Measurements from ENCODE around the gene ZNF205. TPM values are rescaled to one million over a fixed set of nuclear protein-coding genes. Genes with fewer than 3 reads are reported as not detected.

ZNF205 gene
- polyA plus RNA-seq, 2 donors = 8.4 to 18.0 TPM

- Histone ChIP-seq H3K4me1 (ENCODE audit: control insufficient read depth in 2 of 2, insufficient read depth in 2 of 2, low read length in 1 of 2) (peaks cover 0 to 4% of the 10 kb centered on the region in 2 donors), H3K27ac (ENCODE audit: low read depth in 2 of 2, low read length in 1 of 2) (no peak overlapping the region), H3K36me3 (ENCODE audit: control insufficient read depth in 2 of 2, insufficient read depth in 2 of 2, low read length in 1 of 2) (peaks cover 2 to 19% of the 10 kb centered on the region in 2 donors), H3K9me3 (ENCODE audit: control insufficient read depth in 2 of 2, insufficient read depth in 1 of 2, low read depth in 1 of 2, low read length in 1 of 2) (no peaks in the 10 kb centered on the region), H3K27me3 (ENCODE audit: control insufficient read depth in 1 of 2, insufficient read depth in 2 of 2, low read length in 2 of 2) (no peaks in the 10 kb centered on the region), H3K4me3 (ENCODE audit: low read depth in 1 of 2, low read length in 2 of 2) (no peak overlapping the region)
- WGBS, 2 donors = 92 to 94% methylated on average over 20 of the region's 20 CpGs
Observed at GRCh38 chr16:3118846-3119245, 6.5 kb downstream of the ZNF205 start.

DNA sequence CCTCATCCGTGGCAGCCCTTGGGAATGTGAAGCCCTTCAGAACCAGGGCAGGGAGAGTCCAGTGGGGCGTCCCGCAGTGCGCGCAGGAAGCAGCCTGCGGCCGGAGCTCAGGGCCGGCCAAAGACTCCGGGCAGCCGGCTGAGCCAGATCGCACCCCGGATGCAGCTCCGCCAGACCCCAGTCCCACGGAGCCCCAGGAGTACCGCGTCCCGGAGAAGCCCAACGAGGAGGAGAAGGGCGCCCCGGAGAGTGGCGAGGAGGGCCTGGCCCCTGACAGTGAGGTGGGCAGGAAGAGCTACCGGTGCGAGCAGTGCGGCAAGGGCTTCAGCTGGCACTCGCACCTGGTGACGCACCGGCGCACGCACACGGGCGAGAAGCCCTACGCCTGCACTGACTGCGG, 6.9 kb downstream of the ZNF205 start:
- H3K27me3 ChIP-seq (ENCODE audit: control insufficient read depth in 1 of 2, insufficient read depth in 2 of 2, low read length in 2 of 2) = no peaks in the 10 kb centered on the region
- WGBS, 2 donors = 95 to 96% methylated on average over 33 of the region's 33 CpGs
- no peaks in the 10 kb centered on the region for H3K9me3 ChIP-seq (ENCODE audit: control insufficient read depth in 2 of 2, insufficient read depth in 1 of 2, low read depth in 1 of 2, low read length in 1 of 2)
- peaks cover 0 to 5% of the 10 kb centered on the region in 2 donors for H3K4me1 ChIP-seq (ENCODE audit: control insufficient read depth in 2 of 2, insufficient read depth in 2 of 2, low read length in 1 of 2)
- H3K36me3 ChIP-seq (ENCODE audit: control insufficient read depth in 2 of 2, insufficient read depth in 2 of 2, low read length in 1 of 2) = peaks cover 1 to 19% of the 10 kb centered on the region in 2 donors
- no peak overlapping the region for H3K27ac ChIP-seq (ENCODE audit: low read depth in 2 of 2, low read length in 1 of 2)
- H3K4me3 ChIP-seq (ENCODE audit: low read depth in 1 of 2, low read length in 2 of 2) = no peak overlapping the region

- 92 to 94% methylated on average over 56 to 57 of the region's 57 CpGs for WGBS, 2 donors
- H3K36me3 ChIP-seq (ENCODE audit: control insufficient read depth in 2 of 2, insufficient read depth in 2 of 2, low read length in 1 of 2) = peaks cover 0 to 19% of the 10 kb centered on the region in 2 donors
- no peak overlapping the region for H3K27ac ChIP-seq (ENCODE audit: low read depth in 2 of 2, low read length in 1 of 2)
- peaks cover 0 to 5% of the 10 kb centered on the region in 2 donors for H3K4me1 ChIP-seq (ENCODE audit: control insufficient read depth in 2 of 2, insufficient read depth in 2 of 2, low read length in 1 of 2)
- H3K27me3 ChIP-seq (ENCODE audit: control insufficient read depth in 1 of 2, insufficient read depth in 2 of 2, low read length in 2 of 2) = no peaks in the 10 kb centered on the region
- no peaks in the 10 kb centered on the region for H3K9me3 ChIP-seq (ENCODE audit: control insufficient read depth in 2 of 2, insufficient read depth in 1 of 2, low read depth in 1 of 2, low read length in 1 of 2)
- no peak overlapping the region for H3K4me3 ChIP-seq (ENCODE audit: low read depth in 1 of 2, low read length in 2 of 2)
Observed at GRCh38 chr16:3119701-3120408, 7.5 kb downstream of the ZNF205 start.

DNA sequence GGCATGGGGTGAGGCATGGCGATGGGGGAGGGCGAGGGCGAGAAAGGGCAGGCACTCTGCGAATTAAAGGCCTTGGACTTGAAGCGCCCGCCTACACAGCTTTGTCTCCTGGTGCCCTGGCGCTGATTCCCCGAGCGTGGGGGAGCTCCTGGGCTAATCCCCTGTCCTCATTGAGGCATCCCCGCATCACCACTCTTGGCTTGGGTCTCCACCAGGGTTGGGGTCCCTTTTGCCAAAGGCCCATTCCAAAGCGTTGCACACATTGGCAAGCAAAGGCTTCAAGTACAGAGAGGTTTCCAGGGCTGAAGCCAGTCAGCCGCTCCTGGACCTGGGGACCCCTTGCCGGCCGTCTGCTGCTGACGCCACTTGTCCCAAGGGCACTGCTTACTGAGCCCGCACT, 8.0 kb downstream of the ZNF205 start:
- Histone ChIP-seq H3K27me3 (ENCODE audit: control insufficient read depth in 1 of 2, insufficient read depth in 2 of 2, low read length in 2 of 2) (no peaks in the 10 kb centered on the region), H3K4me1 (ENCODE audit: control insufficient read depth in 2 of 2, insufficient read depth in 2 of 2, low read length in 1 of 2) (peaks cover 0 to 5% of the 10 kb centered on the region in 2 donors), H3K36me3 (ENCODE audit: control insufficient read depth in 2 of 2, insufficient read depth in 2 of 2, low read length in 1 of 2) (peaks cover 0 to 16% of the 10 kb centered on the region in 2 donors), H3K4me3 (ENCODE audit: low read depth in 1 of 2, low read length in 2 of 2) (no peak overlapping the region), H3K9me3 (ENCODE audit: control insufficient read depth in 2 of 2, insufficient read depth in 1 of 2, low read depth in 1 of 2, low read length in 1 of 2) (no peaks in the 10 kb centered on the region), H3K27ac (ENCODE audit: low read depth in 2 of 2, low read length in 1 of 2) (no peak overlapping the region)
- WGBS, 2 donors = 88 to 89% methylated on average over 16 of the region's 16 CpGs

DNA sequence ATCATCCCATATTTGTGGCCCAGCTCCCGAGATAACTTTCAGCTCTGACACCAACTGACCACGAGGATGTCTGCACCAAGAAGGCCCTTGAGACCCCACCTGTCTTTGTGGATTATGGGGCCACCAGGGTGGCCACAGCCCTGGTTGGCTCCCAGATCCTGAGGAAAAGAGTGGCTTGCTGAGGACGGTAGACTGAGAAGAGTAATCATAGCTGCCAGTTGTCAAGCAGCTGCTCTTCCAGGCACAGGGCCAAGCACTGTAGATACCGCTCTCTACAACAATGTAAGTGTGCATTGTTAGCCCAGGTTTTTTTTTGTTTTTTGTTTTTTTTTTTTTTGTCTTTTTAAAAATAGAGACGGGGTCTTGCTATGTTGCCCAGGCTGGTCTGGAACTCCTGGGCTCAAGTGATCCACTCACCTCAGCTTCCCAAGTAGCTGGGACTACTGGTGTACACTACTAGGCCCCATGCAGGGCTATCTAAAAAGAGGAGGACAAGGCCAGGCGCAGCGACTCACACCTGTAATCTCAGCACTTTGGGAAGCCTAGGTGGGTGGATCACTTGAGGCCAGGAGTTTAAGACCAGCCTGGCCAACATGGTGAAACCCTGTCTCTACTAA, 9.6 kb downstream of the ZNF205 start:
- H3K27ac ChIP-seq (ENCODE audit: low read depth in 2 of 2, low read length in 1 of 2) = no peak overlapping the region
- peaks cover 0 to 15% of the 10 kb centered on the region in 2 donors for H3K36me3 ChIP-seq (ENCODE audit: control insufficient read depth in 2 of 2, insufficient read depth in 2 of 2, low read length in 1 of 2)
- peaks cover 0 to 5% of the 10 kb centered on the region in 2 donors for H3K4me1 ChIP-seq (ENCODE audit: control insufficient read depth in 2 of 2, insufficient read depth in 2 of 2, low read length in 1 of 2)
- H3K9me3 ChIP-seq (ENCODE audit: control insufficient read depth in 2 of 2, insufficient read depth in 1 of 2, low read depth in 1 of 2, low read length in 1 of 2) = no peaks in the 10 kb centered on the region
- H3K27me3 ChIP-seq (ENCODE audit: control insufficient read depth in 1 of 2, insufficient read depth in 2 of 2, low read length in 2 of 2) = no peaks in the 10 kb centered on the region
- WGBS, 2 donors = 71 to 76% methylated on average over 7 of the region's 7 CpGs
- H3K4me3 ChIP-seq (ENCODE audit: low read depth in 1 of 2, low read length in 2 of 2) = no peak overlapping the region

DNA sequence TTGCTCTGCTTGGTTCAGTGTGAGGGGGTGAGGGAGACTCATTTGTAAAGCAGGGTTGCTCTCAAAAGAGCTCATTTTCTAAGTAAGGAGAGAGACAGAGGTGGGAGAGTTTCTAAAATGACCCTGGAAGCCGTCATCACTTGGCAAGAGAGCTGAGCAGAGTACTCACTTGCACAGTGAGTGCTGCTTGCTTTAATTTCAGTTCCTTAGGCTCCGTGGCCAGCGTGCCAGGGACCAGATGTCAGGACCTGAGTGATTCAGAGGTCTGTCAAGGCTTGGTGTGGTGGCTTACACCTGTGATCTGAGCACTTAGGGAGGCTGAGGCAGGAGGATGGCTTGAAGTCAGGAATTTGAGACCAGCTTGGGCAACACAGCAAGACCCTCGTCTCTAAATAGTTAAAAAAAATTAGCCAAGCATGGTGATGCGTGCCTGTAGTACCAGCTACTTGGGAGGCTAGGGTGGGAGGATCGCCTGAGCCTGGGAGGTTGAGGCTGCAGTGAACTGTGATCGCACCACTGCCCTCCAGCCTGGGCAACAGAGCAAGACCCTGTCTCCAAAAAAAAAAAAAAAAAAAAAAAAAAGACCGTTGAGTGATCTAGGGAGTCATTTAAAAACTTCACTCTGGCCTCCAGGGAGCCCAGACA, 10.7 kb downstream of the ZNF205 start:
- 57 to 62% methylated on average over 8 of the region's 8 CpGs for WGBS, 2 donors
- peaks cover 0 to 5% of the 10 kb centered on the region in 2 donors for H3K4me1 ChIP-seq (ENCODE audit: control insufficient read depth in 2 of 2, insufficient read depth in 2 of 2, low read length in 1 of 2)
- no peak overlapping the region for H3K4me3 ChIP-seq (ENCODE audit: low read depth in 1 of 2, low read length in 2 of 2)
- no peaks in the 10 kb centered on the region for H3K27me3 ChIP-seq (ENCODE audit: control insufficient read depth in 1 of 2, insufficient read depth in 2 of 2, low read length in 2 of 2)
- H3K27ac ChIP-seq (ENCODE audit: low read depth in 2 of 2, low read length in 1 of 2) = no peak overlapping the region
- peaks cover 0 to 15% of the 10 kb centered on the region in 2 donors for H3K36me3 ChIP-seq (ENCODE audit: control insufficient read depth in 2 of 2, insufficient read depth in 2 of 2, low read length in 1 of 2)
- H3K9me3 ChIP-seq (ENCODE audit: control insufficient read depth in 2 of 2, insufficient read depth in 1 of 2, low read depth in 1 of 2, low read length in 1 of 2) = no peaks in the 10 kb centered on the region

GRCh38 chr16:3123986-3124886, 11.8 kb downstream of the ZNF205 start:
- Histone ChIP-seq H3K4me1 (ENCODE audit: control insufficient read depth in 2 of 2, insufficient read depth in 2 of 2, low read length in 1 of 2) (peaks cover 0 to 8% of the 10 kb centered on the region in 2 donors), H3K27ac (ENCODE audit: low read depth in 2 of 2, low read length in 1 of 2) (peak overlapping the region; percentile 72 to 89), H3K9me3 (ENCODE audit: control insufficient read depth in 2 of 2, insufficient read depth in 1 of 2, low read depth in 1 of 2, low read length in 1 of 2) (no peaks in the 10 kb centered on the region), H3K36me3 (ENCODE audit: control insufficient read depth in 2 of 2, insufficient read depth in 2 of 2, low read length in 1 of 2) (peaks cover 0 to 15% of the 10 kb centered on the region in 2 donors), H3K27me3 (ENCODE audit: control insufficient read depth in 1 of 2, insufficient read depth in 2 of 2, low read length in 2 of 2) (no peaks in the 10 kb centered on the region), H3K4me3 (ENCODE audit: low read depth in 1 of 2, low read length in 2 of 2) (peak overlapping the region; percentile 60 to 75)
- WGBS, 2 donors = 0% methylated on average over 67 to 72 of the region's 72 CpGs

DNA sequence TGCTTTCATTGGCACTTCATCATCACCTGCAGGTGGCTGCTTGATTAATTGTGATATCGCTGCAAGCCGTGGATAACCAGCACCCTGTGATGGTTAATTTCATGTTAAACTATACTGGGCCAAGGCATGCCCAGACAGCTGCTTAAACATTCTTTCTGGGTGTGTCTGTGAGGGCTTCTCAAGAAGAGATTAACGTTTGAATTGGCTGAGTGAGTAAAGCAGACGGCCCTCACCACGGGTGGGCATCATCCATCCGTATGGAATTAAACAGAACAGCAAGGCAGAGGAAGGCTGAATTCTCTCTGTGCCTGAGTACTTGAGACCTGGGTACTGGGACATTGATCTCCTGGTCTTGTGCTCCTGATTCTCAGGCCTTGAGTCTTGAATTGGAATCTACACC, 15.4 kb downstream of the ZNF205 start:
- H3K4me3 ChIP-seq (ENCODE audit: low read depth in 1 of 2, low read length in 2 of 2) = no peak overlapping the region
- H3K9me3 ChIP-seq (ENCODE audit: control insufficient read depth in 2 of 2, insufficient read depth in 1 of 2, low read depth in 1 of 2, low read length in 1 of 2) = no peaks in the 10 kb centered on the region
- 46 to 54% methylated on average over 6 of the region's 6 CpGs for WGBS, 2 donors
- peaks cover 0 to 8% of the 10 kb centered on the region in 2 donors for H3K4me1 ChIP-seq (ENCODE audit: control insufficient read depth in 2 of 2, insufficient read depth in 2 of 2, low read length in 1 of 2)
- H3K27me3 ChIP-seq (ENCODE audit: control insufficient read depth in 1 of 2, insufficient read depth in 2 of 2, low read length in 2 of 2) = no peaks in the 10 kb centered on the region
- peak overlapping the region in 1 of 2 donors; percentile 45 for H3K27ac ChIP-seq (ENCODE audit: low read depth in 2 of 2, low read length in 1 of 2)
- H3K36me3 ChIP-seq (ENCODE audit: control insufficient read depth in 2 of 2, insufficient read depth in 2 of 2, low read length in 1 of 2) = no peaks in the 10 kb centered on the region

Measured in esophagus (tissue), 2 donors.